Liver (tissue), 9 donors: ENCODE data around the gene SORCS2. TPM values are rescaled to one million over a fixed set of nuclear protein-coding genes. Genes with fewer than 3 reads are reported as not detected.

Experiments used
- DNase-seq: peaks from one replicate; pipeline ENCODE4 v3.0.0-alpha.2; 2017; ENCODE audit warnings: low spot score
- H3K27ac ChIP-seq, 2 donors: one replicate each; pipeline ENCODE4 v1.7.0; 2013; ENCODE audit warnings: inconsistent platforms in 2 of 2, low read length in 2 of 2, control low read depth in 1 of 2, low read depth in 1 of 2, mild to moderate bottlenecking in 1 of 2
- H3K27me3 ChIP-seq, 4 donors: one replicate each; pipeline versions ENCODE4 v1.6.1 to v1.7.0; 2013; ENCODE audit warnings: low read length in 3 of 4, inconsistent platforms in 1 of 4, mild to moderate bottlenecking in 1 of 4, moderate library complexity in 1 of 4; ENCODE audit not compliant: control insufficient read depth in 4 of 4, insufficient read depth in 4 of 4
- H3K36me3 ChIP-seq, 4 donors: one replicate each; pipeline versions ENCODE4 v1.6.1 to v1.7.0; 2013; ENCODE audit warnings: low read length in 3 of 4, mild to moderate bottlenecking in 3 of 4, low read depth in 1 of 4, moderate library complexity in 1 of 4; ENCODE audit not compliant: control insufficient read depth in 4 of 4, insufficient read depth in 3 of 4
- H3K4me1 ChIP-seq, 4 donors: one replicate each; pipeline versions ENCODE4 v1.6.1 to v1.7.0; 2013; ENCODE audit warnings: low read length in 3 of 4, mild to moderate bottlenecking in 3 of 4, moderate library complexity in 1 of 4; ENCODE audit not compliant: control insufficient read depth in 4 of 4, insufficient read depth in 4 of 4
- H3K4me3 ChIP-seq, 3 donors: one replicate each; pipeline versions ENCODE4 v1.6.1 to v1.7.0; 2013; ENCODE audit warnings: low read length in 3 of 3, control low read depth in 1 of 3, low read depth in 1 of 3, mild to moderate bottlenecking in 1 of 3
- H3K9ac ChIP-seq, 2 donors: one replicate each; pipeline ENCODE4 v1.7.0; 2013; ENCODE audit warnings: low read length in 2 of 2, mild to moderate bottlenecking in 2 of 2, moderate library complexity in 2 of 2, control low read depth in 1 of 2, low read depth in 1 of 2
- H3K9me3 ChIP-seq, 4 donors: one replicate each; pipeline versions ENCODE4 v1.6.1 to v1.7.0; 2013; ENCODE audit warnings: low read length in 3 of 4; ENCODE audit not compliant: control insufficient read depth in 4 of 4
- EGR1 ChIP-seq, 2 donors: IDR thresholded peaks; 2 replicates each; pipeline ENCODE4 v1.6.1; 2016 to 2018; ENCODE audit warnings: antibody characterized with exemption in 2 of 2, low read depth in 2 of 2
- FOXA1 ChIP-seq: IDR thresholded peaks from 2 replicates; pipeline ENCODE4 v1.6.1; 2016; ENCODE audit warnings: antibody characterized with exemption
- GABPA ChIP-seq, 2 donors: IDR thresholded peaks in 1 of 2; conservative IDR thresholded peaks in 1 of 2; 2 replicates each; pipeline ENCODE4 v1.6.1; 2016; ENCODE audit warnings: antibody characterized with exemption in 2 of 2, mild to moderate bottlenecking in 1 of 2, moderate library complexity in 1 of 2
- HNF4G ChIP-seq: IDR thresholded peaks from 2 replicates; pipeline ENCODE4 v1.6.1; 2016; ENCODE audit warnings: antibody characterized with exemption
- JUND ChIP-seq, 2 donors: IDR thresholded peaks; 2 replicates each; pipeline ENCODE4 v1.6.1; 2016; ENCODE audit warnings: antibody characterized with exemption in 2 of 2
- NR2F2 ChIP-seq: IDR thresholded peaks from 2 replicates; pipeline ENCODE4 v1.6.1; 2016; ENCODE audit warnings: antibody characterized with exemption
- RAD21 ChIP-seq, 2 donors: IDR thresholded peaks; 2 replicates each; pipeline ENCODE4 v1.6.1; 2016; ENCODE audit warnings: antibody characterized with exemption in 2 of 2, mild to moderate bottlenecking in 2 of 2
- RXRA ChIP-seq, 2 donors: IDR thresholded peaks; 2 replicates each; pipeline ENCODE4 v1.6.1; 2017 to 2018; ENCODE audit warnings: antibody characterized with exemption in 2 of 2, mild to moderate bottlenecking in 1 of 2
- SP1 ChIP-seq: IDR thresholded peaks from 2 replicates; pipeline ENCODE4 v1.6.1; 2018; ENCODE audit warnings: antibody characterized with exemption, mild to moderate bottlenecking
- TAF1 ChIP-seq: conservative IDR thresholded peaks from 2 replicates; pipeline ENCODE4 v1.6.1; 2016; ENCODE audit warnings: antibody characterized with exemption, mild to moderate bottlenecking
- YY1 ChIP-seq: IDR thresholded peaks from 2 replicates; pipeline ENCODE4 v1.6.1; 2016; ENCODE audit warnings: antibody characterized with exemption, mild to moderate bottlenecking
- WGBS: extraction: QIAGEN DNeasy Blood & Tissue Kit; methylation state at CpG from one replicate; pipeline ENCODE4 v1.1.7; 2013; 5-methylcytosine and 5-hydroxymethylcytosine counted together
- polyA plus RNA-seq, 2 donors: library from polyadenylated mRNA; stranded (reverse) in 1 of 2; unstranded in 1 of 2; fragments of 200-250 nt in 1 of 2; fragments of >200 nt in 1 of 2; fragmentation: Nextera tagmentation in 1 of 2; extraction: Ambion mirVana in 1 of 2; gene quantifications; one replicate each; pipeline versions ENCODE4 v1.2.1 to v1.2.3, GENCODE V29; 2013 to 2015
- total RNA-seq, 2 donors: library from RNA; depleted of rRNA; stranded (reverse); fragments of >200 nt; gene quantifications; one replicate each; pipeline ENCODE4 v1.2.3, GENCODE V29; 2014
- TF ChIP-seq, protein P1 (sequence below): fragments of 150-350 bp; IDR thresholded peaks from 2 replicates; pipeline ENCODE4 v1.5.1; 2017; ENCODE audit warnings: improper control_type of control experiment, low read depth, low read length; ENCODE audit not compliant: missing input control
- TF ChIP-seq, protein P2 (sequence below): IDR thresholded peaks from 2 replicates; pipeline ENCODE4 v1.6.1; 2016; ENCODE audit warnings: antibody characterized with exemption
- TF ChIP-seq, protein P3 (sequence below): IDR thresholded peaks from 2 replicates; pipeline ENCODE4 v1.6.1; 2016; ENCODE audit warnings: antibody characterized with exemption, mild to moderate bottlenecking
- TF ChIP-seq, protein P4 (sequence below): IDR thresholded peaks from 2 replicates; pipeline ENCODE4 v1.6.1; 2016; ENCODE audit warnings: antibody characterized with exemption
- TF ChIP-seq, protein P5 (sequence below): IDR thresholded peaks from 2 replicates; pipeline ENCODE4 v1.6.1; 2016; ENCODE audit warnings: antibody characterized with exemption
- donor health status: healthy.
- donor health status: healthy.
- donor health status: healthy.
- donor health status: healthy.
- donor health status: healthy.

The SORCS2 gene
- total and polyA plus RNA-seq, 4 donors = 0.10 to 1.4 (median 0.92) TPM

DNA sequence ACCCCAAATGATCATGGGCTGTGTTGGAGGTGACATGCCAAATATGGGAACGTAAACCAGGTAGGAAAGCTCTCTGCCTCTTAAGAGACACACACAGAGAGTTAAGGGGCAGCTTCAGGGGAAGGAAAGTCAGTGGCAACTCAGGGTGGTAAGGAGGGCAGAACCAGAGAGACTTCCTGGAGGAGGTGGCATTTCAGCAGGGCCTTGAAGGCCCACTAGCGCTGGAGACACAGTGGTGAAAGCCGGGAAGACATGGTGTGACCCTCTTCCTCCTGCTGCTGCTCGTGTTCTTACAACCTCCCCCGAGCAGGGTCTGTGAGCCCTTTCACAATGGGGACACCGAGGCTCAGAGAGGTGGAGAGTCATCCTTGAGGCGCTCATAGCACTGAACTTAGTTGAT, 68.2 kb downstream of the SORCS2 start:
- no peak overlapping the region for H3K27ac ChIP-seq
- H3K4me1 ChIP-seq = no peaks in the 10 kb centered on the region
- no peak overlapping the region for H3K9ac ChIP-seq
- WGBS = 92% methylated on average over 7 of the region's 7 CpGs
- no peak overlapping the region for H3K4me3 ChIP-seq
- no peaks in the 10 kb centered on the region for H3K27me3 ChIP-seq
- H3K9me3 ChIP-seq = no peaks in the 10 kb centered on the region
- H3K36me3 ChIP-seq = no peaks in the 10 kb centered on the region
- no peak for DNase-seq
- TF ChIP-seq TAF1 (no peak), YY1 (no peak), JUND (IDR thresholded peaks at IDR 0.05) (no peak), RXRA (IDR thresholded peaks at IDR 0.05) (no peak), NR2F2 (no peak), HNF4G (no peak), EGR1 (IDR thresholded peaks at IDR 0.05; ENCODE audit: low read depth in 2 of 2) (no peak), SP1 (no peak), FOXA1 (no peak), RAD21 (IDR thresholded peaks at IDR 0.05) (no peak), GABPA (IDR thresholded peaks at IDR 0.05 in 1 of 2, conservative IDR thresholded peaks at IDR 0.05 in 1 of 2) (no peak)
- TF ChIP-seq, protein P1, sequence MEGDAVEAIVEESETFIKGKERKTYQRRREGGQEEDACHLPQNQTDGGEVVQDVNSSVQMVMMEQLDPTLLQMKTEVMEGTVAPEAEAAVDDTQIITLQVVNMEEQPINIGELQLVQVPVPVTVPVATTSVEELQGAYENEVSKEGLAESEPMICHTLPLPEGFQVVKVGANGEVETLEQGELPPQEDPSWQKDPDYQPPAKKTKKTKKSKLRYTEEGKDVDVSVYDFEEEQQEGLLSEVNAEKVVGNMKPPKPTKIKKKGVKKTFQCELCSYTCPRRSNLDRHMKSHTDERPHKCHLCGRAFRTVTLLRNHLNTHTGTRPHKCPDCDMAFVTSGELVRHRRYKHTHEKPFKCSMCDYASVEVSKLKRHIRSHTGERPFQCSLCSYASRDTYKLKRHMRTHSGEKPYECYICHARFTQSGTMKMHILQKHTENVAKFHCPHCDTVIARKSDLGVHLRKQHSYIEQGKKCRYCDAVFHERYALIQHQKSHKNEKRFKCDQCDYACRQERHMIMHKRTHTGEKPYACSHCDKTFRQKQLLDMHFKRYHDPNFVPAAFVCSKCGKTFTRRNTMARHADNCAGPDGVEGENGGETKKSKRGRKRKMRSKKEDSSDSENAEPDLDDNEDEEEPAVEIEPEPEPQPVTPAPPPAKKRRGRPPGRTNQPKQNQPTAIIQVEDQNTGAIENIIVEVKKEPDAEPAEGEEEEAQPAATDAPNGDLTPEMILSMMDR = no peak
- TF ChIP-seq, protein P2, sequence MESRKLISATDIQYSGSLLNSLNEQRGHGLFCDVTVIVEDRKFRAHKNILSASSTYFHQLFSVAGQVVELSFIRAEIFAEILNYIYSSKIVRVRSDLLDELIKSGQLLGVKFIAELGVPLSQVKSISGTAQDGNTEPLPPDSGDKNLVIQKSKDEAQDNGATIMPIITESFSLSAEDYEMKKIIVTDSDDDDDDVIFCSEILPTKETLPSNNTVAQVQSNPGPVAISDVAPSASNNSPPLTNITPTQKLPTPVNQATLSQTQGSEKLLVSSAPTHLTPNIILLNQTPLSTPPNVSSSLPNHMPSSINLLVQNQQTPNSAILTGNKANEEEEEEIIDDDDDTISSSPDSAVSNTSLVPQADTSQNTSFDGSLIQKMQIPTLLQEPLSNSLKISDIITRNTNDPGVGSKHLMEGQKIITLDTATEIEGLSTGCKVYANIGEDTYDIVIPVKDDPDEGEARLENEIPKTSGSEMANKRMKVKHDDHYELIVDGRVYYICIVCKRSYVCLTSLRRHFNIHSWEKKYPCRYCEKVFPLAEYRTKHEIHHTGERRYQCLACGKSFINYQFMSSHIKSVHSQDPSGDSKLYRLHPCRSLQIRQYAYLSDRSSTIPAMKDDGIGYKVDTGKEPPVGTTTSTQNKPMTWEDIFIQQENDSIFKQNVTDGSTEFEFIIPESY = no peak
- TF ChIP-seq, protein P3, sequence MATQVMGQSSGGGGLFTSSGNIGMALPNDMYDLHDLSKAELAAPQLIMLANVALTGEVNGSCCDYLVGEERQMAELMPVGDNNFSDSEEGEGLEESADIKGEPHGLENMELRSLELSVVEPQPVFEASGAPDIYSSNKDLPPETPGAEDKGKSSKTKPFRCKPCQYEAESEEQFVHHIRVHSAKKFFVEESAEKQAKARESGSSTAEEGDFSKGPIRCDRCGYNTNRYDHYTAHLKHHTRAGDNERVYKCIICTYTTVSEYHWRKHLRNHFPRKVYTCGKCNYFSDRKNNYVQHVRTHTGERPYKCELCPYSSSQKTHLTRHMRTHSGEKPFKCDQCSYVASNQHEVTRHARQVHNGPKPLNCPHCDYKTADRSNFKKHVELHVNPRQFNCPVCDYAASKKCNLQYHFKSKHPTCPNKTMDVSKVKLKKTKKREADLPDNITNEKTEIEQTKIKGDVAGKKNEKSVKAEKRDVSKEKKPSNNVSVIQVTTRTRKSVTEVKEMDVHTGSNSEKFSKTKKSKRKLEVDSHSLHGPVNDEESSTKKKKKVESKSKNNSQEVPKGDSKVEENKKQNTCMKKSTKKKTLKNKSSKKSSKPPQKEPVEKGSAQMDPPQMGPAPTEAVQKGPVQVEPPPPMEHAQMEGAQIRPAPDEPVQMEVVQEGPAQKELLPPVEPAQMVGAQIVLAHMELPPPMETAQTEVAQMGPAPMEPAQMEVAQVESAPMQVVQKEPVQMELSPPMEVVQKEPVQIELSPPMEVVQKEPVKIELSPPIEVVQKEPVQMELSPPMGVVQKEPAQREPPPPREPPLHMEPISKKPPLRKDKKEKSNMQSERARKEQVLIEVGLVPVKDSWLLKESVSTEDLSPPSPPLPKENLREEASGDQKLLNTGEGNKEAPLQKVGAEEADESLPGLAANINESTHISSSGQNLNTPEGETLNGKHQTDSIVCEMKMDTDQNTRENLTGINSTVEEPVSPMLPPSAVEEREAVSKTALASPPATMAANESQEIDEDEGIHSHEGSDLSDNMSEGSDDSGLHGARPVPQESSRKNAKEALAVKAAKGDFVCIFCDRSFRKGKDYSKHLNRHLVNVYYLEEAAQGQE = no peak
- TF ChIP-seq, protein P4, sequence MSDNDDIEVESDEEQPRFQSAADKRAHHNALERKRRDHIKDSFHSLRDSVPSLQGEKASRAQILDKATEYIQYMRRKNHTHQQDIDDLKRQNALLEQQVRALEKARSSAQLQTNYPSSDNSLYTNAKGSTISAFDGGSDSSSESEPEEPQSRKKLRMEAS = no peak
- TF ChIP-seq, protein P5, sequence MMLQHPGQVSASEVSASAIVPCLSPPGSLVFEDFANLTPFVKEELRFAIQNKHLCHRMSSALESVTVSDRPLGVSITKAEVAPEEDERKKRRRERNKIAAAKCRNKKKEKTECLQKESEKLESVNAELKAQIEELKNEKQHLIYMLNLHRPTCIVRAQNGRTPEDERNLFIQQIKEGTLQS = no peak

DNA sequence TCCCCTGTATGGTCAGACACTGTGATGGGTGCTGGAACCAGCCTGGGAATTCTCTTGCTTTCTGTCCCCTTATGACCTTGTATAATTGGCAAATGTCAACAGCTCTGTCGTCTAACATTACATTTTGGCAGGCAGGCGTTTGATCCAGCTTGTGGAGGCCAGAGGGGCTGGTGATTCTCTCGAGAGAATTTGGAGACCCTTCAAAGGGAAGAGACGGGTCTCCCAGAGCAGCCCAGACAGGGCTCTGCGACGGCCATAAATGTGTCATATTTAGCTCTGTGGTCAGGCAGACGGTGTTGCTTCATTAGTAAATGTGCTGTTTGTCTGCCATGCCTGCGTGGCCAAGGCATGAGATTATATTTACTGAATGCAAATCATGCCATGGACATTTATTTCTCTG, 68.7 kb downstream of the SORCS2 start:
- Histone ChIP-seq H3K4me3 (no peak overlapping the region), H3K27me3 (no peaks in the 10 kb centered on the region), H3K9ac (no peak overlapping the region), H3K4me1 (no peaks in the 10 kb centered on the region), H3K36me3 (no peaks in the 10 kb centered on the region), H3K27ac (no peak overlapping the region), H3K9me3 (no peaks in the 10 kb centered on the region)
- DNase-seq = no peak
- TF ChIP-seq, protein P2 = no peak
- TF ChIP-seq, protein P4 = no peak
- no peak for TF ChIP-seq FOXA1
- no peak for TF ChIP-seq YY1
- TF ChIP-seq, protein P5 = no peak
- WGBS = 57% methylated on average over 8 of the region's 8 CpGs
